Measurements from ENCODE around the gene EMX2. TPM values are rescaled to one million over a fixed set of nuclear protein-coding genes. Genes with fewer than 3 reads are reported as not detected.

EMX2 gene
- total RNA-seq, 2 donors from 2014 or later, result 0.47 to 0.67 TPM

DNA sequence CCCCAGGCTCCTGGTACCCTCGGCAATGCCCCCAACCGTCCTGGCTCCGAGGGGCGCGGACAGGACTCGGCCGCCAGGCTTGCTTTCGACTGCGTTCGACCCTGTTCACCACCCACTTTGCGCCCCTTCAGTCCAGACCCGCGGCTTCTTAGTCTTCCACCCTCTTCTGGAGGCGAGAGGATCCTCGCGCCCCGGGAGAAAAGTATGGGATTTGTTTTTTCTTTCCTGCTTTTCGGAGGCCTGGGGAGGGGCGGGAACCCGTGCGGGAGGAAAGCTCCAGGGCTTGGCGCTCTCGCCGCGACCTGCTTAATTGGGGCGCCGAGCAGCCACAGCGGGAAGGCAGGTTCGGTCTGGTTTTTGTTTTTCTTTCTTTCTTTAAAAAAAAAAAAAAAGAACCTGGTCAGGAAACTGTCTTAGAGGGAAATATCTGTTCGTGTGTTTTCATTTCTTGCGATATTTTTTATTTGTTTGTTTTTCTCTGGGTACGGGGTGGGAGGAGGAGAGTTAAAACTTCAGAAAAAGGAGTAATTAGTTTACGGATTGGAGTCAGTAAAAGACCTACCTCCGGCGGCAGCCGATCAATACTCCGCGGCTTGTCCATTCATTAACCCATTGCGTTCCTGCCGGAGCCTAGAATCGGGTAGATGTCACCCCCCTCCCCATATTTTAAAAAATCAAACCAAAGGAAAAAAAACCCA, 1.6 kb downstream of the EMX2 start:
- DNase-seq (ENCODE audit: low spot score), result no peak
- H3K36me3 ChIP-seq, result no peaks in the 10 kb centered on the region
- peak overlapping the region; percentile 64 to 70 for H3K27ac ChIP-seq
- TF ChIP-seq, protein P1, sequence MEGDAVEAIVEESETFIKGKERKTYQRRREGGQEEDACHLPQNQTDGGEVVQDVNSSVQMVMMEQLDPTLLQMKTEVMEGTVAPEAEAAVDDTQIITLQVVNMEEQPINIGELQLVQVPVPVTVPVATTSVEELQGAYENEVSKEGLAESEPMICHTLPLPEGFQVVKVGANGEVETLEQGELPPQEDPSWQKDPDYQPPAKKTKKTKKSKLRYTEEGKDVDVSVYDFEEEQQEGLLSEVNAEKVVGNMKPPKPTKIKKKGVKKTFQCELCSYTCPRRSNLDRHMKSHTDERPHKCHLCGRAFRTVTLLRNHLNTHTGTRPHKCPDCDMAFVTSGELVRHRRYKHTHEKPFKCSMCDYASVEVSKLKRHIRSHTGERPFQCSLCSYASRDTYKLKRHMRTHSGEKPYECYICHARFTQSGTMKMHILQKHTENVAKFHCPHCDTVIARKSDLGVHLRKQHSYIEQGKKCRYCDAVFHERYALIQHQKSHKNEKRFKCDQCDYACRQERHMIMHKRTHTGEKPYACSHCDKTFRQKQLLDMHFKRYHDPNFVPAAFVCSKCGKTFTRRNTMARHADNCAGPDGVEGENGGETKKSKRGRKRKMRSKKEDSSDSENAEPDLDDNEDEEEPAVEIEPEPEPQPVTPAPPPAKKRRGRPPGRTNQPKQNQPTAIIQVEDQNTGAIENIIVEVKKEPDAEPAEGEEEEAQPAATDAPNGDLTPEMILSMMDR (IDR thresholded peaks at IDR 0.05), result no peak
- peaks cover 21 to 58% of the 10 kb centered on the region in 2 donors for H3K27me3 ChIP-seq
- H3K4me3 ChIP-seq, result peak overlapping the region; percentile 38 to 51
- H3K4me1 ChIP-seq, result peaks cover 2 to 38% of the 10 kb centered on the region in 2 donors
- no peaks in the 10 kb centered on the region for H3K9me3 ChIP-seq

DNA sequence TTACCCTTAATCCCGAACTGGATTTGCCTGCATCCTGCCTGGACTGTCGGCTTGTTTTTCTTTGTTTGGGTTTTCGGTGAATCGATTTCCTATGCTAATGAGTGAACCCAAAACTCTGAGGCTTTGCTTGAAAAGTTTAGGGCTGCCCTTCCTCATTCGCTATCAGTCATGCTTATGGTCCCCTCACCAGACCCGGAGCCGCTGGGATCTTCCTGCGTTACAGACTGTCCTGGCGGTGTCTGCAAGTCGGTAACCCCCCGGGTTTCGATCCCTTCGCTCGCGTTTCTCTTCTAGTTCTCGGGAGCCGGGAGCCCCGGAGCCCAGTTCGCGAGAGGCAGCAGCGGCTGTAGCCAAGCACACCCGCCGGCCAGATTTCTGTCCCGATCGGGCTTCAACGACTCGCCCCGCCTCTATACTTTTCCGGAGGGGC, 2.2 kb downstream of the EMX2 start:
- DNase-seq (ENCODE audit: low spot score), result no peak
- no peak overlapping the region for H3K27ac ChIP-seq
- no peaks in the 10 kb centered on the region for H3K36me3 ChIP-seq
- peaks cover 2 to 38% of the 10 kb centered on the region in 2 donors for H3K4me1 ChIP-seq
- TF ChIP-seq, protein P1 (IDR thresholded peaks at IDR 0.05), result no peak
- no peaks in the 10 kb centered on the region for H3K9me3 ChIP-seq
- peak overlapping the region; percentile 38 to 51 for H3K4me3 ChIP-seq
- H3K27me3 ChIP-seq, result peaks cover 21 to 58% of the 10 kb centered on the region in 2 donors

DNA sequence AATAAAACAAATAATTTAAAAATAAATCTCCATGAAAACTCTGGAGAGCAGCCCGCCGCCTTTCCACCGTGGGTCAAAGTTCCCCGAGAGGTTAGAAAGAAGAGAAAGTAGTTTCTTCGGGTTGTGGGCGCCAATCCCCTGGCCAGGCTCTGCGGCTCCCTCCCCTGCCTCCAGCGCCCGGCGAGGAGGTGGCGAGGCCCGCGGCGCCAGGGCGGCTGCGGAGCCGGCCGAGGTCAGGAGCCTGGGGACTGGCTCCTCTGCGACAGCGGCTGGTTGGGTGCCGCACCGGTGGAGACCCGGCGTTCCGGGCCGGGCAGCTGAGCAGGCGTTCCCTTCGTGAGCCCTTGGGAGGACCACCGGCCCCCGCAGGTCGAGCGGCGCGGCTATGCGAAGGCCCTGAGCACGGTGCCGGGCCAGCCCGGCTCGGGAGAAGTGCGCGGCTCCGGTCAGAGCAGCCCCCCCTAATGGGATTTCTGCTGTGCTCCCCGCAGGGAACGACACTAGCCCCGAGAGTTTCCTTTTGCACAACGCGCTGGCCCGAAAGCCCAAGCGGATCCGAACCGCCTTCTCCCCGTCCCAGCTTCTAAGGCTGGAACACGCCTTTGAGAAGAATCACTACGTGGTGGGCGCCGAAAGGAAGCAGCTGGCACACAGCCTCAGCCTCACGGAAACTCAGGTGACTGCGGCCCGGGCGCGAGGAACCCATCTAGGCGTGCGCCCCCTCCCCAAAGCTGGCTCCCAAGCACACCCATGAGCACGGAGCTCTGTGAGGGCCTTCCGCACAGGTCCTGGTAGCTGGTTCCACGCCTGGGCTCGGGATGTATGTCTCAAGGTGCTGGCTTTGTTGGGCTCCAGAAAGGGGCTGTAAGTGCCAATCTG, 2.8 kb downstream of the EMX2 start:
- peaks cover 2 to 38% of the 10 kb centered on the region in 2 donors for H3K4me1 ChIP-seq
- H3K4me3 ChIP-seq, result peak overlapping the region; percentile 38 to 51
- TF ChIP-seq, protein P1 (IDR thresholded peaks at IDR 0.05), result no peak
- no peaks in the 10 kb centered on the region for H3K36me3 ChIP-seq
- no peaks in the 10 kb centered on the region for H3K9me3 ChIP-seq
- no peak overlapping the region for H3K27ac ChIP-seq
- H3K27me3 ChIP-seq, result peaks cover 21 to 58% of the 10 kb centered on the region in 2 donors
- DNase-seq (ENCODE audit: low spot score), result no peak

GRCh38 chr10:117546020-117546580, 3.6 kb downstream of the EMX2 start:
- peaks cover 2 to 38% of the 10 kb centered on the region in 2 donors for H3K4me1 ChIP-seq
- TF ChIP-seq, protein P1 (IDR thresholded peaks at IDR 0.05), result no peak
- H3K4me3 ChIP-seq, result no peak overlapping the region
- no peaks in the 10 kb centered on the region for H3K9me3 ChIP-seq
- peaks cover 21 to 63% of the 10 kb centered on the region in 2 donors for H3K27me3 ChIP-seq
- H3K27ac ChIP-seq, result no peak overlapping the region
- no peaks in the 10 kb centered on the region for H3K36me3 ChIP-seq
- no peak for DNase-seq (ENCODE audit: low spot score)

DNA sequence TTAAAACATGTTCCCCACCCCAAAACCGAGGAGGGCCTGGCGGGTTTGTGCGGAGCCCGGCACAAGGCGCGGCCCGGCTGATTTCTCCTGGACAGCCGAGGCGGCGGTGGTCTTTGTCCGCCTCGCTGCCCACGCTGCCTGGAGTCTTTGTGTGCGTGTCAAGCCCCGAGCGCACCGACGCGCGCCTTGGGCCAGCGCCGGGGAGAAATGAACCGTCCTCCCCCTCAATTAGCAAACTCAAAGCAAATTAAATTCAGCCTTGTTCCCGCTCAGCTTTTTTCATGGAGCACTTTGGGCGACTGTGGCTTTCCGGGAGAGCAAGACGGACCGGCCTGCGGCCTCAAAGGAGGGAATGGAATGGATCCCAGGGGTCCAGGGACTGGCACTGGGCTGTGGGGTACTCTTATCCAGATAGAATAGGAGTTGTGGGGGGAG, 4.1 kb downstream of the EMX2 start:
- no peak overlapping the region for H3K4me3 ChIP-seq
- DNase-seq (ENCODE audit: low spot score), result no peak
- peaks cover 21 to 66% of the 10 kb centered on the region in 2 donors for H3K27me3 ChIP-seq
- H3K9me3 ChIP-seq, result no peaks in the 10 kb centered on the region
- peaks cover 2 to 39% of the 10 kb centered on the region in 2 donors for H3K4me1 ChIP-seq
- TF ChIP-seq, protein P1 (IDR thresholded peaks at IDR 0.05), result no peak
- H3K36me3 ChIP-seq, result no peaks in the 10 kb centered on the region
- H3K27ac ChIP-seq, result no peak overlapping the region

All from right atrium auricular region (tissue), 2 donors.